H54 (cell line): Measurements from ENCODE around the gene PMEPA1.

Experiments used
- DNase-seq: peaks from one replicate; pipeline ENCODE4 v3.0.0; 2011; ENCODE audit warnings: low spot score, mixed read lengths; ENCODE audit not compliant: insufficient read length
- FAIRE-seq: peaks from 3 replicates; lab custom pipeline; 2011; peaks lifted over from hg19 to GRCh38; lab: Jason Lieb, UNC
- POLR2A ChIP-seq: IDR thresholded peaks from 2 replicates; pipeline ENCODE4 v1.6.1; 2011; ENCODE audit warnings: low read depth, mild to moderate bottlenecking, low read length

Gene PMEPA1

GRCh38 chr20:57688295-57688694 is 21.5 kb downstream of the PMEPA1 start:
- DNase-seq: no peak
- FAIRE-seq: no peak

GRCh38 chr20:57686931-57687652 is 22.7 kb downstream of the PMEPA1 start:
- TF ChIP-seq POLR2A: no peak
- no peak for FAIRE-seq

More at GRCh38 chr20:57688295-57688694, 21.5 kb downstream of the PMEPA1 start:
- TF ChIP-seq POLR2A: no peak

GRCh38 chr20:57685146-57685758 is 24.6 kb downstream of the PMEPA1 start:
- FAIRE-seq (no peak), DNase-seq (no peak)
- no peak for TF ChIP-seq POLR2A

More at GRCh38 chr20:57686931-57687652, 22.7 kb downstream of the PMEPA1 start:
- DNase-seq: no peak

GRCh38 chr20:57684808-57685140 is 25.0 kb downstream of the PMEPA1 start:
- DNase-seq (no peak), FAIRE-seq (no peak)
- TF ChIP-seq POLR2A: no peak

- no peak for TF ChIP-seq POLR2A
- DNase-seq: no peak
- FAIRE-seq: no peak
These were observed 25.7 kb downstream of the PMEPA1 start for GRCh38 chr20:57683881-57684807.

- FAIRE-seq: no peak
- no peak for DNase-seq
- TF ChIP-seq POLR2A: no peak
These were observed 26.5 kb downstream of the PMEPA1 start for GRCh38 chr20:57683287-57683686.

- no peak for DNase-seq
- no peak for TF ChIP-seq POLR2A
- no peak for FAIRE-seq
These were observed 27.4 kb downstream of the PMEPA1 start for GRCh38 chr20:57682184-57683101.

- TF ChIP-seq POLR2A: no peak
- FAIRE-seq: no peak
- no peak for DNase-seq
These were observed 28.6 kb downstream of the PMEPA1 start for GRCh38 chr20:57680934-57681914.

- no peak for FAIRE-seq
These were observed 29.6 kb downstream of the PMEPA1 start for GRCh38 chr20:57680131-57680716.

GRCh38 chr20:57679113-57679512 is 30.7 kb downstream of the PMEPA1 start:
- TF ChIP-seq POLR2A: no peak
- FAIRE-seq: no peak
- DNase-seq: no peak

More at GRCh38 chr20:57680131-57680716, 29.6 kb downstream of the PMEPA1 start:
- no peak for TF ChIP-seq POLR2A
- DNase-seq: no peak

- FAIRE-seq (no peak), DNase-seq (no peak)
These were observed 31.5 kb downstream of the PMEPA1 start for GRCh38 chr20:57678340-57678739.

GRCh38 chr20:57677584-57677982 is 32.2 kb downstream of the PMEPA1 start:
- FAIRE-seq: no peak
- TF ChIP-seq POLR2A: no peak
- no peak for DNase-seq

More at GRCh38 chr20:57678340-57678739, 31.5 kb downstream of the PMEPA1 start:
- TF ChIP-seq POLR2A: no peak
